ENCODE measurements around the gene GJA1. TPM values are rescaled to one million over a fixed set of nuclear protein-coding genes. Genes with fewer than 3 reads are reported as not detected.

Gene GJA1
- polyA plus RNA-seq, 2 of the 4 experiments (the other 2 are of a cell fraction) = 87.4 to 170 TPM

DNA sequence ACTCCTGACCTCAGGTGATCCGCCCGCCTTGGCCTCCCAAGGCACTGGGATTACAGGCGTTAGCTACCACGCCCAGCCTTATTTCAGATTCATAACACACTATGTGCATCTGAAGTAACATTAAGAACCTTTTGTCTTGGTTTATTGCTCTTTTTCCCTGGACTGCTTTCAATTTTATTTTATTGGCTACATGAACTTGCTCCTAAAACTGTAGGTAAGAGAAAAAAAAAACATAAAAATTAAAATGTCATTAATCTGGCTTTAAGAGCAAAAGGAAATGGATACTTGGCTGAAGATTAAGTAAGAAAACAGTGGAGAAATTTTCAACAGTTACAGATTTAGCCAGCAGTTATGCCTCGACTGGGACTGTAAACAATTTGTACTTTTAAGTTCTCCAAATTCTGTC, 62.5 kb downstream of the GJA1 start:
- 73% methylated on average over 5 of the region's 5 CpGs for WGBS (ENCODE audit: missing lambda C conversion rate)
- Histone ChIP-seq H3K9me3 (no peaks in the 10 kb centered on the region), H3K27ac (peak overlapping the region in 1 of 2 experiments; percentile 77; a peak in 3 of 6 replicates), H3K4me2 (no peak overlapping the region), H3K4me3 (no peak overlapping the region), H3K4me1 (peaks cover 26% of the 10 kb centered on the region)
- CTCF ChIA-PET = interaction anchor here (0.8 kb wide), 1 partner anchor 37 kb away, joined by 4 read pairs; no protein-coding TSS in a partner anchor
- POLR2A ChIA-PET = no interaction called here
- DNase-seq (ENCODE audit: low read depth in 1 of 2, low spot score in 1 of 2) (no peak), ATAC-seq (no peak), FAIRE-seq (no peak)
- TF ChIP-seq CHD4 (IDR thresholded peaks at IDR 0.05; ENCODE audit: borderline replicate concordance) = no peak
- no peak for TF ChIP-seq FOXS1 (CRISPR knock-in tag; IDR thresholded peaks at IDR 0.05)

GRCh38 chr6:121498481-121499276, 63.2 kb downstream of the GJA1 start:
- TF ChIP-seq HOXB13 (CRISPR knock-in tag; IDR thresholded peaks at IDR 0.05; ENCODE audit: low read depth) = no peak
- TF ChIP-seq FOXS1 (CRISPR knock-in tag; IDR thresholded peaks at IDR 0.05) = no peak
- no peak for TF ChIP-seq SMC3 (IDR thresholded peaks at IDR 0.05)
- no peak for TF ChIP-seq FOSL2 (IDR thresholded peaks at IDR 0.05)
- peak; percentile 49; the same call in 1 of the 2 replicates for TF ChIP-seq FOSL2 (CRISPR knock-in tag; IDR thresholded peaks at IDR 0.05)
- TF ChIP-seq ATOH8 (CRISPR knock-in tag; IDR thresholded peaks at IDR 0.05; ENCODE audit: low read depth) = no peak
- peak in 1 of 2 experiments; percentile 46; a peak in 3 of 6 replicates for ATAC-seq
- no peak overlapping the region for H3K4me3 ChIP-seq
- ChIA-PET CTCF (interaction anchor here (0.8 kb wide), 1 partner anchor 38 kb away, joined by 4 read pairs; no protein-coding TSS in a partner anchor), POLR2A (no interaction called here)
- peak overlapping the region; percentile 58 for H3K4me2 ChIP-seq
- no peaks in the 10 kb centered on the region for H3K9me3 ChIP-seq
- peaks cover 33% of the 10 kb centered on the region for H3K4me1 ChIP-seq
- WGBS (ENCODE audit: missing lambda C conversion rate) = 70% methylated on average over 10 of the region's 12 CpGs
- FAIRE-seq = no peak
- no peak for DNase-seq (ENCODE audit: low read depth in 1 of 2, low spot score in 1 of 2)
- peak overlapping the region; percentile 62 to 77 for H3K27ac ChIP-seq

Small RNA genes within 50 kb of the gene (small RNA-seq; reads per million reads assigned to genes)
- gene RNU4-35P = 0 reads per million in 6 experiments

Other genes with a start within 250 kb of the GJA1 start
- 4.4 TPM in 2 replicates for gene TBC1D32, start 101.2 kb upstream of the GJA1 start, polyA plus RNA-seq (2011; rRNA removed)
- gene TBC1D32, start 101.2 kb upstream of the GJA1 start, polyA plus RNA-seq (2017; fragmentation: RNase III; extraction: RNeasy Plus Mini Kit Qiagen cat#74134 plus additional on column Dnase treatment) = 2.1 to 2.6 TPM (median 2.1 TPM) in 3 replicates

Measured in A549 (cell line).